SU-DHL-6 (cell line): ENCODE results near the gene CLDN12.
A peak's percentile ranks its signal among the peaks of the same experiment; 100 is the strongest.
"Not testable (repeated sequence)": the region's sequence is repeated elsewhere in the genome, so short reads cannot be mapped to it uniquely, and the experiment has no call there.

ENCODE experiments used
- H2AFZ ChIP-seq: fragments of 200-600 bp; sonication (generic); 2 replicates; pipeline ENCODE4 v1.6.1; 2014; ENCODE audit warnings: low read depth, mild to moderate bottlenecking, moderate library complexity, mixed read lengths, antibody characterized with exemption, low read length; ENCODE audit not compliant: severe bottlenecking
- H3F3A ChIP-seq: fragments of 200-600 bp; shearing (Covaris generic); 2 replicates; pipeline ENCODE4 v1.6.0; 2016; ENCODE audit warnings: antibody characterized with exemption, mild to moderate bottlenecking; ENCODE audit not compliant: insufficient read depth
- H3K27ac ChIP-seq: fragments of 200-600 bp; sonication (generic); 2 replicates; pipeline ENCODE4 v1.5.1; 2016; ENCODE audit warnings: low read depth, mild to moderate bottlenecking, low read length, moderate library complexity, mixed read lengths
- H3K27me3 ChIP-seq: fragments of 200-600 bp; sonication (generic), shearing (Covaris generic); 2 replicates; pipeline ENCODE4 v1.6.0; 2014; ENCODE audit warnings: mild to moderate bottlenecking, low read length
- H3K36me3 ChIP-seq: fragments of 200-600 bp; sonication (generic); 2 replicates; pipeline ENCODE4 v1.6.1; 2014; ENCODE audit warnings: mild to moderate bottlenecking, low read length, mixed read lengths
- H3K4me2 ChIP-seq: fragments of 300-600, 200-600 bp; shearing (Covaris generic), sonication (generic); 2 replicates; pipeline ENCODE4 v1.6.0; 2014; ENCODE audit warnings: low read length, low read depth, mild to moderate bottlenecking; ENCODE audit not compliant: poor library complexity, severe bottlenecking
- H3K4me3 ChIP-seq: fragments of 200-600 bp; sonication (generic); 2 replicates; pipeline ENCODE4 v1.5.1; 2014; ENCODE audit warnings: antibody characterized with exemption, low read length, mild to moderate bottlenecking, mixed read lengths; ENCODE audit not compliant: insufficient read depth, poor library complexity, severe bottlenecking
- H3K79me2 ChIP-seq: fragments of 200-600 bp; sonication (generic); 2 replicates; pipeline ENCODE4 v1.6.1; 2014; ENCODE audit warnings: mild to moderate bottlenecking, low read length, moderate library complexity; ENCODE audit not compliant: insufficient read depth
- H3K9ac ChIP-seq: fragments of 200-600 bp; sonication (generic); 2 replicates; pipeline ENCODE4 v1.7.0; 2014; ENCODE audit warnings: mild to moderate bottlenecking, low read length
- H3K9me2 ChIP-seq: fragments of 200-600 bp; sonication (generic); replicated peaks from 2 replicates; pipeline ENCODE4 v1.6.1; 2014; ENCODE audit warnings: low read length; ENCODE audit not compliant: insufficient read depth
- H3K9me3 ChIP-seq: fragments of 200-600 bp; sonication (generic); 2 replicates; pipeline ENCODE4 v1.6.1; 2014; ENCODE audit warnings: low read length, mixed read lengths; ENCODE audit not compliant: insufficient read depth
- H4K20me1 ChIP-seq: fragments of 200-600 bp; sonication (generic); 2 replicates; pipeline ENCODE4 v1.6.1; 2014; ENCODE audit warnings: low read depth, mild to moderate bottlenecking, antibody characterized with exemption, low read length, moderate library complexity, mixed read lengths
- EZH2phosphoT487 ChIP-seq: fragments of 200-600 bp; sonication (generic), shearing (Covaris generic); conservative IDR thresholded peaks from 2 replicates; pipeline ENCODE4 v1.6.1; 2018; ENCODE audit warnings: mild to moderate bottlenecking, antibody characterized with exemption, low read length, moderate library complexity, mixed read lengths
- TF ChIP-seq, protein P1 (sequence below): fragments of 200-600 bp; sonication (generic); IDR thresholded peaks from one replicate; pipeline ENCODE4 v1.5.1; 2017; ENCODE audit warnings: antibody characterized with exemption, mild to moderate bottlenecking, low read length, moderate library complexity; ENCODE audit not compliant: insufficient read depth, poor library complexity, severe bottlenecking

CLDN12 gene

DNA sequence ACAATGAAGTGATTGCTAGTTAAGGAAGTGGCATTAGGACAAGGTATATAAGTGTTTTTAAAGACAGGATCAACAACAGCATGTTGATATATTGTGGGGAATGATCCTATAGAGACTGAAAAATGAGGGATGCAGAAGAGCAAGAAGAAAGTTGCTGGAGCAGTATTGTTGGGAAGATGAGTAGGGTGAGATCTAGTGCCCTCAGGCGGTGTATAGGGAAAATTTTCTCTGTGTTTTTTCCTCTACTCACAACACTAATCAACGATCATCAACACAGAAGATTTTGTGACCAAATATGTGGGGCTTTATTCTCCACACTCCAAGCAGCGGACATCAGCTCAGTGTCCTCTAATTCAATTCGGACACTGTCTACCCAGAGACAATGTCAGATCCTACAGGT is 56.6 kb downstream of the CLDN12 start:
- H3K36me3 ChIP-seq: no peaks in the 10 kb centered on the region
- H3K27ac ChIP-seq: no peak overlapping the region
- no peak overlapping the region for H3K9ac ChIP-seq
- H3F3A ChIP-seq: no peaks in the 10 kb centered on the region
- no peaks in the 10 kb centered on the region for H4K20me1 ChIP-seq
- H3K9me3 ChIP-seq: peaks cover 10% of the 10 kb centered on the region; the same call in 1 of the 2 replicates
- H3K79me2 ChIP-seq: no peaks in the 10 kb centered on the region
- H3K4me2 ChIP-seq: no peak overlapping the region
- H2AFZ ChIP-seq: no peak overlapping the region
- no peaks in the 10 kb centered on the region for H3K9me2 ChIP-seq
- no peak overlapping the region for H3K4me3 ChIP-seq
- H3K27me3 ChIP-seq: no peaks in the 10 kb centered on the region
- TF ChIP-seq, protein P1, sequence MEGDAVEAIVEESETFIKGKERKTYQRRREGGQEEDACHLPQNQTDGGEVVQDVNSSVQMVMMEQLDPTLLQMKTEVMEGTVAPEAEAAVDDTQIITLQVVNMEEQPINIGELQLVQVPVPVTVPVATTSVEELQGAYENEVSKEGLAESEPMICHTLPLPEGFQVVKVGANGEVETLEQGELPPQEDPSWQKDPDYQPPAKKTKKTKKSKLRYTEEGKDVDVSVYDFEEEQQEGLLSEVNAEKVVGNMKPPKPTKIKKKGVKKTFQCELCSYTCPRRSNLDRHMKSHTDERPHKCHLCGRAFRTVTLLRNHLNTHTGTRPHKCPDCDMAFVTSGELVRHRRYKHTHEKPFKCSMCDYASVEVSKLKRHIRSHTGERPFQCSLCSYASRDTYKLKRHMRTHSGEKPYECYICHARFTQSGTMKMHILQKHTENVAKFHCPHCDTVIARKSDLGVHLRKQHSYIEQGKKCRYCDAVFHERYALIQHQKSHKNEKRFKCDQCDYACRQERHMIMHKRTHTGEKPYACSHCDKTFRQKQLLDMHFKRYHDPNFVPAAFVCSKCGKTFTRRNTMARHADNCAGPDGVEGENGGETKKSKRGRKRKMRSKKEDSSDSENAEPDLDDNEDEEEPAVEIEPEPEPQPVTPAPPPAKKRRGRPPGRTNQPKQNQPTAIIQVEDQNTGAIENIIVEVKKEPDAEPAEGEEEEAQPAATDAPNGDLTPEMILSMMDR: peak; percentile 14
- TF ChIP-seq EZH2phosphoT487: no peak

DNA sequence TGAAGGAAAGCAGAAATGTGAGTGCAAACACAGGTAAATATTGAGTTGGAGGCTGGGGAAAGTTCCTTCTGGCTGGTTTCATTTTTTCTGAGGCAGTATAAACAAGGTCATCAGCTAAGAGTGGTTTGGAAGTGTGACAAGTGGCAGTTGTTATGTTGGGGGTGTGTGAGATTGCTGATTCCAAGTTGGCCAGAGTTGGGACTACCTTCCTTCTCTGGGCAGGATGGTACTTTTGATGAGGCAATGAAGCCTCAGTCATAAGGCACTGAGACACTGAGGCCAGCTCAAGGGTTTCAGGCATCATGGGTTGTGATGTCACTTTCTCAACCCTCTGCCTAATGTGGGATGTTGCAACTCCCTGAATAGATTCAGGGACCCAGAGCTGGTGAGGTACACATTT is 58.0 kb downstream of the CLDN12 start:
- Histone ChIP-seq H3K27me3 (no peaks in the 10 kb centered on the region), H3K36me3 (no peaks in the 10 kb centered on the region)
- TF ChIP-seq, protein P1: no peak
- no peak for TF ChIP-seq EZH2phosphoT487

DNA sequence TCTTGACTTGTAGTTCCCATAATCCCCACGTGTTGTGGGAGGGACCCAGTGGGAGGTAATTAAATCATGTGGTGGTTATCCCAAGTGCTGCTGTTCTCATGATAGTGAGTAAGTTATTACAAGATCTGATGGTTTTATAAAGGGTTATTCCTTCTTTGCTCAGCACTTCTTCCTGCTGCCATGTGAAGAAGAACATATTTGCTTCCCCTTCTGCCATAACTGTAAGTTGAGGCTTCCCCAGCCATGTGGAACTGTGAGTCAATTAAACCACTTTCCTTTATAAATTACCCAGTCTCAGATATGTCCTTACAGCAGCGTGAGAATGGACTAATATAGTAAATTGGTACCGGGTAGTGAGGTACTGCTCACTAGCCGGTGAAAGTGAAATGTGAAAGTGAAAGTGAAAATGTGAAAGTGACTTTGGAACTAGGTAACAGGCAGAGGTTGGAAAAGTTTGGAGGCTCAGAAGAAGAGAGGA is 59.9 kb downstream of the CLDN12 start:
- not testable (repeated sequence) for H3K9ac ChIP-seq, H3K4me2 ChIP-seq, H3K27ac ChIP-seq

More for the DNA sequence above, 58.0 kb downstream of the CLDN12 start:
- no peaks in the 10 kb centered on the region for H4K20me1 ChIP-seq
- no peak overlapping the region for H2AFZ ChIP-seq
- H3K4me2 ChIP-seq: no peak overlapping the region
- no peaks in the 10 kb centered on the region for H3K79me2 ChIP-seq
- H3K9me2 ChIP-seq: no peaks in the 10 kb centered on the region
- H3K9ac ChIP-seq: no peak overlapping the region
- no peaks in the 10 kb centered on the region for H3F3A ChIP-seq
- H3K27ac ChIP-seq: no peak overlapping the region
- H3K4me3 ChIP-seq: no peak overlapping the region
- H3K9me3 ChIP-seq: peaks cover 14% of the 10 kb centered on the region; the same call in 1 of the 2 replicates

More for the DNA sequence above, 59.9 kb downstream of the CLDN12 start:
- H3K36me3 ChIP-seq, H3K27me3 ChIP-seq, H3K9me2 ChIP-seq, H4K20me1 ChIP-seq, H2AFZ ChIP-seq, H3F3A ChIP-seq, H3K4me3 ChIP-seq, H3K79me2 ChIP-seq: not testable (repeated sequence)
- peaks cover 14% of the 10 kb centered on the region; the same call in 1 of the 2 replicates for H3K9me3 ChIP-seq
